Gastroesophageal sphincter (tissue), 4 donors: ENCODE measurements around the gene ARHGAP6. TPM values are rescaled to one million over a fixed set of nuclear protein-coding genes. Genes with fewer than 3 reads are reported as not detected.

Experiments used
- ATAC-seq: fragments of 150-250 bp; one replicate; pipeline ENCODE4 v1.9.1; 2016; ENCODE audit warnings: mild to moderate bottlenecking, moderate library complexity
- H3K27ac ChIP-seq, 4 donors: fragments of 200-600 bp; sonication (generic) in 3 of 4; 1 replicate in 3 of 4; 2 replicates in 1 of 4; pipeline ENCODE4 v1.5.1; 2016 to 2019
- H3K27me3 ChIP-seq: fragments of 200-600 bp; sonication (generic); one replicate; pipeline ENCODE4 v1.5.1; 2019
- H3K36me3 ChIP-seq, 2 donors: fragments of 200-600 bp; sonication (generic); one replicate each; pipeline ENCODE4 v1.5.1; 2019; ENCODE audit warnings: control low read depth in 1 of 2
- H3K4me1 ChIP-seq, 3 donors: fragments of 200-600 bp; sonication (generic); 1 replicate in 2 of 3; 2 replicates in 1 of 3; pipeline ENCODE4 v1.5.1; 2016 to 2019; ENCODE audit warnings: control low read depth in 2 of 3
- H3K4me3 ChIP-seq, 2 donors: fragments of 200-600 bp; sonication (generic); one replicate each; pipeline ENCODE4 v1.5.1; 2019; ENCODE audit warnings: mild to moderate bottlenecking in 1 of 2, moderate library complexity in 1 of 2
- H3K9me3 ChIP-seq, 3 donors: fragments of 200-600 bp; sonication (generic); one replicate each; pipeline ENCODE4 v1.5.1; 2017 to 2019; ENCODE audit warnings: control low read depth in 2 of 3
- CTCF ChIP-seq, 4 experiments: fragments of 200-600 bp in 2 of 4; fragments of 450-650 bp in 2 of 4; sonication (generic) in 1 of 4; IDR thresholded peaks; one replicate each; pipeline ENCODE4 v1.5.1; 2017 to 2019; ENCODE audit warnings: antibody characterized with exemption in 4 of 4, mild to moderate bottlenecking in 2 of 4, moderate library complexity in 2 of 4
- EP300 ChIP-seq: sonication (generic); formaldehyde crosslinking; IDR thresholded peaks from one replicate; pipeline ENCODE4 v1.6.1; 2017; ENCODE audit warnings: antibody characterized with exemption, mild to moderate bottlenecking
- POLR2A ChIP-seq, 2 donors: fragments of 450-650 bp; IDR thresholded peaks; one replicate each; pipeline ENCODE4 v1.6.1; 2017; ENCODE audit warnings: antibody characterized with exemption in 2 of 2, mild to moderate bottlenecking in 2 of 2, moderate library complexity in 1 of 2
- POLR2AphosphoS5 ChIP-seq: sonication (generic); formaldehyde crosslinking; IDR thresholded peaks from one replicate; pipeline ENCODE4 v1.6.1; 2017; ENCODE audit warnings: antibody characterized with exemption
- WGBS, 2 donors: methylation state at CpG; one replicate each; pipeline ENCODE4 v1.1.5; 2018; ENCODE audit warnings: low coverage in 1 of 2; 5-methylcytosine and 5-hydroxymethylcytosine counted together
- total RNA-seq, 4 donors: library from RNA; depleted of rRNA; stranded (reverse); fragments of >200 nt; gene quantifications; one replicate each; pipeline ENCODE4 v1.1.0, GENCODE V29; 2016

Gene ARHGAP6
- total RNA-seq, 4 donors from 2014 or later, result 25.2 to 35.1 (median 31.8) TPM

GRCh38 chrX:11311706-11312105 is 354.0 kb downstream of the ARHGAP6 start:
- no peaks in the 10 kb centered on the region for H3K27me3 ChIP-seq
- H3K9me3 ChIP-seq, result no peaks in the 10 kb centered on the region
- H3K27ac ChIP-seq, result no peak overlapping the region
- H3K36me3 ChIP-seq, result no peaks in the 10 kb centered on the region
- no peak for TF ChIP-seq EP300
- no peak for TF ChIP-seq POLR2AphosphoS5
- no peak for TF ChIP-seq CTCF (IDR thresholded peaks at IDR 0.05)
- TF ChIP-seq POLR2A (IDR thresholded peaks at IDR 0.05), result no peak
- no peak overlapping the region for H3K4me3 ChIP-seq
- no peaks in the 10 kb centered on the region for H3K4me1 ChIP-seq
- WGBS, 2 donors, result 15 to 35% methylated on average over 3 to 5 of the region's 7 CpGs
- ATAC-seq, result no peak

- Histone ChIP-seq H3K36me3 (no peaks in the 10 kb centered on the region), H3K4me3 (no peak overlapping the region), H3K9me3 (no peaks in the 10 kb centered on the region), H3K27ac (no peak overlapping the region), H3K27me3 (no peaks in the 10 kb centered on the region), H3K4me1 (no peaks in the 10 kb centered on the region)
- WGBS, 2 donors, result 64% methylated on average over 3 of the region's 5 CpGs; no CpG with 5 or more reads in 1 of the 2 donors
- no peak for ATAC-seq
- TF ChIP-seq POLR2A (IDR thresholded peaks at IDR 0.05), result no peak
- no peak for TF ChIP-seq EP300
- no peak for TF ChIP-seq POLR2AphosphoS5
- TF ChIP-seq CTCF (IDR thresholded peaks at IDR 0.05), result no peak
Observed at GRCh38 chrX:11309220-11309619, 356.5 kb downstream of the ARHGAP6 start.

- Histone ChIP-seq H3K9me3 (no peaks in the 10 kb centered on the region), H3K4me1 (peaks cover 0 to 13% (median 0%) of the 10 kb centered on the region in 3 donors), H3K27me3 (no peaks in the 10 kb centered on the region), H3K4me3 (no peak overlapping the region), H3K36me3 (no peaks in the 10 kb centered on the region), H3K27ac (no peak overlapping the region)
- TF ChIP-seq POLR2AphosphoS5, result no peak
- no peak for TF ChIP-seq CTCF (IDR thresholded peaks at IDR 0.05)
- no peak for TF ChIP-seq EP300
- TF ChIP-seq POLR2A (IDR thresholded peaks at IDR 0.05), result no peak
- ATAC-seq, result no peak
- WGBS, 2 donors, result 40 to 60% methylated on average over 1 of the region's 1 CpG
Observed at GRCh38 chrX:11305641-11306040, 360.1 kb downstream of the ARHGAP6 start.

GRCh38 chrX:11304829-11305228 is 360.9 kb downstream of the ARHGAP6 start:
- no peak overlapping the region for H3K4me3 ChIP-seq
- no peak for ATAC-seq
- TF ChIP-seq CTCF (IDR thresholded peaks at IDR 0.05) (no peak), POLR2A (IDR thresholded peaks at IDR 0.05) (no peak), EP300 (no peak), POLR2AphosphoS5 (no peak)
- 100% methylated on average over 1 of the region's 6 CpGs; no CpG with 5 or more reads in 1 of the 2 donors for WGBS, 2 donors
- H3K27me3 ChIP-seq, result no peaks in the 10 kb centered on the region
- H3K27ac ChIP-seq, result no peak overlapping the region
- no peaks in the 10 kb centered on the region for H3K36me3 ChIP-seq
- H3K4me1 ChIP-seq, result peaks cover 0 to 13% (median 0%) of the 10 kb centered on the region in 3 donors
- no peaks in the 10 kb centered on the region for H3K9me3 ChIP-seq

- Histone ChIP-seq H3K4me1 (peaks cover 0 to 13% (median 0%) of the 10 kb centered on the region in 3 donors), H3K4me3 (no peak overlapping the region), H3K9me3 (no peaks in the 10 kb centered on the region), H3K27ac (no peak overlapping the region), H3K36me3 (no peaks in the 10 kb centered on the region), H3K27me3 (no peaks in the 10 kb centered on the region)
- ATAC-seq, result no peak
- no peak for TF ChIP-seq CTCF (IDR thresholded peaks at IDR 0.05)
- no peak for TF ChIP-seq EP300
- no peak for TF ChIP-seq POLR2A (IDR thresholded peaks at IDR 0.05)
- TF ChIP-seq POLR2AphosphoS5, result no peak
- 86 to 100% methylated on average over 1 to 2 of the region's 9 CpGs for WGBS, 2 donors
Observed at GRCh38 chrX:11298600-11298999, 367.1 kb downstream of the ARHGAP6 start.
